ENCODE data around the gene DGKQ. TPM values are rescaled to one million over a fixed set of nuclear protein-coding genes. Genes with fewer than 3 reads are reported as not detected.
"Not testable (repeated sequence)": the region's sequence is repeated elsewhere in the genome, so short reads cannot be mapped to it uniquely, and the experiment has no call there.

Gene DGKQ
- total RNA-seq, 2 experiments from 2014 or later: 11.1 to 11.4 TPM

GRCh38 chr4:950136-951020 lies 23.0 kb downstream of the DGKQ start:
- CTCF ChIA-PET: no interaction called here
- peak; percentile 6 for DNase-seq
- no peaks in the 10 kb centered on the region for H3K27me3 Mint-ChIP-seq
- peaks cover 6% of the 10 kb centered on the region for H3K36me3 Mint-ChIP-seq
- no peak overlapping the region for H3K27ac Mint-ChIP-seq
- intact Hi-C loops (cut with micrococcal nuclease): no loop called here
- no peaks in the 10 kb centered on the region for H3K4me1 Mint-ChIP-seq (ENCODE audit: low read depth)
- no peak overlapping the region for H3K4me3 Mint-ChIP-seq
- POLR2A ChIA-PET: no interaction called here
- H3K9me3 Mint-ChIP-seq: no peaks in the 10 kb centered on the region

DNA sequence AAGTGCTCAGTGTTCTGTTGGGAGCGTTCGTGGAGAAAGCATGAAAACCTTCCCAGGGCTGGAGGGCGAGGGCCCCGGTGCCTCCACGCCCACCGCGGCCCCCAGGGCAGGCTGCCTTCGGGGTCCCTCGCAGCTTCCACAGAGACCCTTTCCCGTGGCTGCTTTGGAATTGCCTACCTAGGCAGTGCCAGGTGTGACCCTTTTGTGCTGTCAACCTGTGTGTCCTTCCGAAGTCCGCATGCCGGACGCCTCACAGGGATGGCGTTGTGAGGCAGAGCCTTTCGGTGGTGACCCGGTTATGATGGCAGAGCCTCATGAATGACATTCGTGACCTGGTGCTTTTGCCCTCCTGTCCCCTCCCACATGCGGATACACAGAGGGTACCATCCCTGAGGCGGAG lies 23.7 kb downstream of the DGKQ start:
- H3K4me1 Mint-ChIP-seq (ENCODE audit: low read depth): no peaks in the 10 kb centered on the region
- intact Hi-C loops (cut with micrococcal nuclease): no loop called here
- DNase-seq: no peak
- peaks cover 4% of the 10 kb centered on the region for H3K36me3 Mint-ChIP-seq
- H3K9me3 Mint-ChIP-seq: no peaks in the 10 kb centered on the region
- POLR2A ChIA-PET: no interaction called here
- no peaks in the 10 kb centered on the region for H3K27me3 Mint-ChIP-seq
- CTCF ChIA-PET: interaction anchor here (1.9 kb wide), 1 partner anchor 207 kb away, joined by 4 read pairs; no protein-coding TSS in a partner anchor
- H3K4me3 Mint-ChIP-seq: no peak overlapping the region
- no peak overlapping the region for H3K27ac Mint-ChIP-seq

GRCh38 chr4:948936-949300 lies 24.5 kb downstream of the DGKQ start:
- no peaks in the 10 kb centered on the region for H3K9me3 Mint-ChIP-seq
- H3K27ac Mint-ChIP-seq: no peak overlapping the region
- no peak overlapping the region for H3K4me3 Mint-ChIP-seq
- CTCF ChIA-PET: interaction anchor here (1.9 kb wide), 1 partner anchor 207 kb away, joined by 4 read pairs; no protein-coding TSS in a partner anchor
- intact Hi-C loops (cut with micrococcal nuclease): no loop called here
- no peak for DNase-seq
- no peaks in the 10 kb centered on the region for H3K27me3 Mint-ChIP-seq
- POLR2A ChIA-PET: no interaction called here
- peaks cover 2% of the 10 kb centered on the region for H3K36me3 Mint-ChIP-seq
- H3K4me1 Mint-ChIP-seq (ENCODE audit: low read depth): no peaks in the 10 kb centered on the region

DNA sequence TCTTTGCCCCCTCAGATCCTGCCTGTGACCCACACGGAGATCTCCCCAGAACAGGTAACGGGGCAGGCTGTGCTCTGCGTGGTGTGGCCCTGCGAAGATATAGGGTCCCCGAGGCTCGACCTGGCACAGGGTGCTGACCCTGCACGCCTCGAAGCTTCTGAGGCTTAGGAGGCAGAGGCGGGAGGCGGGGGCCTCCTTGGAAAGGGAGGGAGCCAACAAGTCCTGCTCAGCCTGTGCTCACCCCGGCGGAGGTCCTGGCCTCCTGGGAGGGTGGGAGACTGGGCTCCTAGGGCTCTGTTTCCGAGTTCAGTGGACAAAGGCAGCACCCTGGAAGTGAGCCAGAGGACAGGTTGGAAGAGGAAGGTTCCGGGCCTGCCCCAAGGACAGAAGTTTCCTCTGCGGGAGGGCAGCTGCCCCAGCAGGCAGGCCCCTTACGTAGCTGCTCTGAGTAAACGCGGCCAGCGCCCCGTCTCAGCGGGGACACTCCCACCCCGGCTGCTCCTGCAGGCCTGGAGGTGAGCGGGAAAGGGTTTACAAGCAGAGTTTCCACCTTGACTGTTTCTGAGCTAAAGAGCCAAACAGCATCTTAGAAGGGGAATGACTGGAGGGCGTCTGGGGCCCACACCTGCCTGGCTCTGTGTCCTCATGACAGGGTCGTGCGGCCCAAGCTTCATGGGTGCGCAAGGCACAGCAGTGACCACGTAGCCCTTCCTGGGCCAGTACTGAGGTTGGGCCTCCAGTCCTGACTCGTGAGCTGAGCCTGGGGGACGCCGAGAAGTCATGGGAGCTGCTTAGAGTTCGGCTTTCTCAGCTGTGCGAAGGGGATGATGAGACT lies 25.1 kb downstream of the DGKQ start:
- no peak for DNase-seq
- H3K4me1 Mint-ChIP-seq (ENCODE audit: low read depth): no peaks in the 10 kb centered on the region
- POLR2A ChIA-PET: no interaction called here
- no peaks in the 10 kb centered on the region for H3K27me3 Mint-ChIP-seq
- intact Hi-C loops (cut with micrococcal nuclease): no loop called here
- no peak overlapping the region for H3K27ac Mint-ChIP-seq
- H3K9me3 Mint-ChIP-seq: no peaks in the 10 kb centered on the region
- H3K4me3 Mint-ChIP-seq: no peak overlapping the region
- CTCF ChIA-PET: interaction anchor here (1.9 kb wide), 1 partner anchor 206 kb away, joined by 4 read pairs; no protein-coding TSS in a partner anchor
- peaks cover 1% of the 10 kb centered on the region for H3K36me3 Mint-ChIP-seq

GRCh38 chr4:947491-947971 lies 25.8 kb downstream of the DGKQ start:
- H3K4me1 Mint-ChIP-seq (ENCODE audit: low read depth): no peaks in the 10 kb centered on the region
- DNase-seq: no peak
- H3K36me3 Mint-ChIP-seq: no peaks in the 10 kb centered on the region
- H3K27ac Mint-ChIP-seq: no peak overlapping the region
- H3K9me3 Mint-ChIP-seq: no peaks in the 10 kb centered on the region
- POLR2A ChIA-PET: no interaction called here
- CTCF ChIA-PET: no interaction called here
- intact Hi-C loops (cut with micrococcal nuclease): no loop called here
- no peak overlapping the region for H3K4me3 Mint-ChIP-seq
- no peaks in the 10 kb centered on the region for H3K27me3 Mint-ChIP-seq

- ChIA-PET CTCF (no interaction called here), POLR2A (no interaction called here)
- intact Hi-C loops (cut with micrococcal nuclease): no loop called here
- Mint-ChIP-seq H3K36me3 (no peaks in the 10 kb centered on the region), H3K4me3 (no peak overlapping the region), H3K27ac (no peak overlapping the region), H3K4me1 (ENCODE audit: low read depth) (no peaks in the 10 kb centered on the region), H3K27me3 (no peaks in the 10 kb centered on the region), H3K9me3 (no peaks in the 10 kb centered on the region)
- no peak for DNase-seq
Observed at GRCh38 chr4:946517-947471, 26.6 kb downstream of the DGKQ start.

GRCh38 chr4:946103-946450 lies 27.3 kb downstream of the DGKQ start:
- H3K9me3 Mint-ChIP-seq: no peaks in the 10 kb centered on the region
- H3K4me3 Mint-ChIP-seq: no peak overlapping the region
- ChIA-PET POLR2A (no interaction called here), CTCF (no interaction called here)
- no peak overlapping the region for H3K27ac Mint-ChIP-seq
- H3K27me3 Mint-ChIP-seq: no peaks in the 10 kb centered on the region
- no peaks in the 10 kb centered on the region for H3K36me3 Mint-ChIP-seq
- intact Hi-C loops (cut with micrococcal nuclease): no loop called here
- H3K4me1 Mint-ChIP-seq (ENCODE audit: low read depth): no peaks in the 10 kb centered on the region
- DNase-seq: no peak

- no peaks in the 10 kb centered on the region for H3K4me1 Mint-ChIP-seq (ENCODE audit: low read depth)
- no peaks in the 10 kb centered on the region for H3K27me3 Mint-ChIP-seq
- DNase-seq: no peak
- no peak overlapping the region for H3K27ac Mint-ChIP-seq
- H3K4me3 Mint-ChIP-seq: no peak overlapping the region
- H3K9me3 Mint-ChIP-seq: no peaks in the 10 kb centered on the region
- no peaks in the 10 kb centered on the region for H3K36me3 Mint-ChIP-seq
- CTCF ChIA-PET: interaction anchor here (0.6 kb wide), 1 partner anchor 368 kb away, joined by 3 read pairs; no protein-coding TSS in a partner anchor
- POLR2A ChIA-PET: no interaction called here
- intact Hi-C loops (cut with micrococcal nuclease): no loop called here
Observed at GRCh38 chr4:945274-946102, 27.9 kb downstream of the DGKQ start.

DNA sequence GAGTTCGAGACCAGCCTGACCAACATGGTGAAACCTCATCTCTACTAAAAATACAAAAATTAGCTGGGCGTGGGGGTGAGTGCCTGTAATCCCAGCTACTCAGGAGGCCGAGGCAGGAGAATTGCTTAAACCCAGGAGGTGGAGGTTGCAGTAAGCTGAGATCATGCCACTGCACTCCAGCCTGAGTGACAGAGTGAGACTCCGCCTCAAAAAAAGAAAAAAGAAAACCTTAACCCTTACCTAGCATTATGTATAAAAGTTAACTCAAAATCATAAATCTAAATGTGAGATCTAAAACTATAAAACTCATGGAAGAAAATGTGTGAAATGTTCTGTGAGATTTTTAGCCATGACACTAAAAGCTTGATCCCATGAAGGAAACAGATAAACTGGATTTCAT lies 33.9 kb downstream of the DGKQ start:
- POLR2A ChIA-PET, CTCF ChIA-PET: not testable (repeated sequence)

DNA sequence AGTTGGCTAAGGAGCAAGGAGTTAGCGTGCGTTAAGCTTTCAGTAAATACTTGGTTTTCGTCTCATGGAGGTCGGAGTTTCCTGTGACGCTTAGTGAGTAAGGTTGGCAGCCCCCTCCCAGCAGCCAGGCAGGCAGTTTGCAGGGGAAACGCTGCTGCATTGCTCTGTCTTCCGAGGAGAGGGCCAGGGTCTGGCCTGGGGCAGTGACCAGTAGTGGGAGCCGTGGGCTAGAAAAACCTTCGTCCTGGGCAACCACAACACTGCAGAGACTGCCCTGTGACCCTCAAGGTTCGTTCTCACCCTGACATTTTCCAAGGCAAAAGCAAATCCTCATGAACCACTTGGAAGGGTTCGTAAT lies 40.7 kb downstream of the DGKQ start:
- Mint-ChIP-seq H3K36me3 (peaks cover 4% of the 10 kb centered on the region), H3K27ac (peak overlapping the region; percentile 80), H3K9me3 (no peaks in the 10 kb centered on the region), H3K27me3 (no peaks in the 10 kb centered on the region), H3K4me1 (ENCODE audit: low read depth) (peaks cover 42% of the 10 kb centered on the region), H3K4me3 (peak overlapping the region; percentile 97)
- POLR2A ChIA-PET: interaction anchor here (0.7 to 2.0 kb wide), 6 partner anchors 9 to 358 kb away, joined by 3 to 10 read pairs (median 4); partner anchors contain the start of gene IDUA
- no peak for DNase-seq
- CTCF ChIA-PET: interaction anchor here (0.9 to 3.5 kb wide), 5 partner anchors 11 to 190 kb away, joined by 4 to 15 read pairs (median 6); partner anchors contain the start of gene IDUA
- intact Hi-C loops (cut with micrococcal nuclease): loop anchor here (1.0 to 5.0 kb wide), 6 partner anchors 41 to 414 kb away; partner anchors contain the start of genes DGKQ, FGFRL1, IDUA and UVSSA

More for the DNA sequence above, 33.9 kb downstream of the DGKQ start:
- H3K4me3 Mint-ChIP-seq; H3K27me3 Mint-ChIP-seq; H3K27ac Mint-ChIP-seq; DNase-seq; H3K4me1 Mint-ChIP-seq (ENCODE audit: low read depth); H3K36me3 Mint-ChIP-seq; H3K9me3 Mint-ChIP-seq; intact Hi-C loops (cut with micrococcal nuclease): not testable (repeated sequence)

All from activated CD4-positive, alpha-beta memory T cell treated with anti-CD3 and anti-CD28 coated beads for 36 hours (primary cell).